K562 (cell line): ENCODE data around the gene GNA15. TPM values are rescaled to one million over a fixed set of nuclear protein-coding genes. Genes with fewer than 3 reads are reported as not detected.

Experiments used
- ATAC-seq: fragments of 200-7000 bp; cut with Tn5 transposase; 3 replicates; pipeline ENCODE4 v1.9.1; 2020; ENCODE audit warnings: moderate library complexity
- BruUV-seq: library from RNA; stranded (reverse); fragments of 400-500 nt; replicated peaks from 2 replicates; lab custom pipeline; 2021; lab: Mats Ljungman, UMichigan
- CTCF ChIA-PET: fragments of 300-600 bp; formaldehyde crosslinking; extraction: SDS; loops from one replicate; lab custom pipeline; 2021; ENCODE audit warnings: low intra/inter-chr PET ratio; lab: Yijun Ruan, JAX
- POLR2A ChIA-PET: fragments of 300-600, 350-650 bp; sonication (Branson Sonifier 250); formaldehyde crosslinking; extraction: SDS; loops from one replicate; lab custom pipeline; 2021; ENCODE audit warnings: antibody characterized with exemption, inconsistent platforms; lab: Yijun Ruan, JAX
- DNase-seq, 4 experiments: peaks; one replicate each; pipeline versions ENCODE4 v3.0.0 to v3.0.0-alpha.2; 2011 to 2018; ENCODE audit warnings: low spot score in 3 of 4, mixed read lengths in 3 of 4; ENCODE audit errors: extremely low read depth in 1 of 4
- FAIRE-seq: peaks from 2 replicates; lab custom pipeline; 2011; peaks lifted over from hg19 to GRCh38; lab: Jason Lieb, UNC
- H2AFZ ChIP-seq: 2 replicates; pipeline ENCODE4 v1.6.0; 2011; ENCODE audit warnings: low read depth, low read length, control low read depth, inconsistent platforms
- H3K27ac ChIP-seq: fragments of 200-600 bp; 3 replicates; pipeline ENCODE4 v1.8.0; 2011; ENCODE audit warnings: low read depth, mild to moderate bottlenecking, control low read depth, inconsistent platforms, low read length, moderate library complexity, mixed read lengths; ENCODE audit errors: extremely low read depth
- H3K27me3 ChIP-seq, 2 experiments: fragments of 300-600 bp in 1 of 2; 2 replicates in 1 of 2; 3 replicates in 1 of 2; pipeline versions ENCODE4 v1.6.0 to v1.8.0; 2011; ENCODE audit warnings: inconsistent platforms in 2 of 2, low read length in 2 of 2, mild to moderate bottlenecking in 1 of 2, mixed read lengths in 1 of 2, moderate library complexity in 1 of 2; ENCODE audit not compliant: control insufficient read depth in 2 of 2, insufficient read depth in 2 of 2
- H3K36me3 ChIP-seq: fragments of 300-600 bp; 3 replicates; pipeline ENCODE4 v1.8.0; 2011; ENCODE audit warnings: mild to moderate bottlenecking, low read length, inconsistent platforms; ENCODE audit not compliant: control insufficient read depth, insufficient read depth
- H3K4me1 ChIP-seq, 2 experiments: fragments of 200-600 bp in 1 of 2; replicated peaks in 1 of 2; 2 replicates in 1 of 2; 3 replicates in 1 of 2; pipeline versions ENCODE4 v1.5.1 to v1.8.0; 2011; ENCODE audit warnings: inconsistent platforms in 2 of 2, low read length in 2 of 2, mild to moderate bottlenecking in 1 of 2, mixed read lengths in 1 of 2, moderate library complexity in 1 of 2; ENCODE audit not compliant: control insufficient read depth in 2 of 2, insufficient read depth in 2 of 2
- H3K4me2 ChIP-seq: 2 replicates; pipeline ENCODE4 v1.6.1; 2011; ENCODE audit warnings: low read length, control low read depth, inconsistent platforms, mixed read lengths; ENCODE audit not compliant: insufficient read depth
- H3K4me3 ChIP-seq: fragments of 200-600 bp; sonication (generic), shearing (Covaris generic); 2 replicates; pipeline ENCODE4 v1.5.1; 2016; ENCODE audit warnings: control low read depth, inconsistent platforms
- H3K79me2 ChIP-seq: fragments of 200-600 bp; 3 replicates; pipeline ENCODE4 v1.8.0; 2011; ENCODE audit warnings: low read length, inconsistent platforms; ENCODE audit not compliant: control insufficient read depth, insufficient read depth
- H3K9ac ChIP-seq, 2 experiments: 2 replicates each; pipeline versions ENCODE4 v1.6.0 to v1.6.1; 2011; ENCODE audit warnings: low read depth in 2 of 2, low read length in 2 of 2, control low read depth in 1 of 2, inconsistent platforms in 1 of 2, mild to moderate bottlenecking in 1 of 2, mixed read lengths in 1 of 2; ENCODE audit not compliant: insufficient read depth in 1 of 2
- H3K9me1 ChIP-seq: one replicate; pipeline ENCODE4 v1.6.0; 2011; ENCODE audit warnings: inconsistent platforms, mild to moderate bottlenecking, low read length, moderate library complexity; ENCODE audit not compliant: control insufficient read depth, insufficient read depth
- H3K9me3 ChIP-seq: replicated peaks from 2 replicates; pipeline ENCODE4 v1.5.1; 2011; ENCODE audit warnings: low read depth, low read length, inconsistent platforms; ENCODE audit not compliant: control insufficient read depth, insufficient read depth
- H4K20me1 ChIP-seq: replicated peaks from 2 replicates; pipeline ENCODE4 v1.6.1; 2011; ENCODE audit warnings: low read length, inconsistent platforms, mixed read lengths; ENCODE audit not compliant: control insufficient read depth, insufficient read depth
- ATF3 ChIP-seq, 2 experiments: fragments of 450-650 bp in 1 of 2; sonication (generic) in 1 of 2; formaldehyde crosslinking in 1 of 2; IDR thresholded peaks in 1 of 2; conservative IDR thresholded peaks in 1 of 2; 2 replicates each; pipeline versions ENCODE4 v1.6.1 to v1.8.1; 2016 to 2023; ENCODE audit warnings: mild to moderate bottlenecking in 2 of 2, moderate library complexity in 2 of 2, inconsistent platforms in 1 of 2, missing genetic modification reagents in 1 of 2
- MTA2 ChIP-seq: fragments of 450-650 bp; IDR thresholded peaks from 2 replicates; pipeline ENCODE4 v1.6.1; 2016; ENCODE audit warnings: low read depth
- NCOA2 ChIP-seq, 2 experiments: fragments of 450-650 bp; IDR thresholded peaks; 2 replicates each; pipeline ENCODE4 v1.6.1; 2018; ENCODE audit warnings: mild to moderate bottlenecking in 2 of 2, moderate library complexity in 1 of 2; ENCODE audit not compliant: partially characterized antibody in 2 of 2
- ZNF318 ChIP-seq, 2 experiments: fragments of 450-650 bp; IDR thresholded peaks; 2 replicates each; pipeline ENCODE4 v1.6.1; 2016; ENCODE audit warnings: mild to moderate bottlenecking in 2 of 2, borderline replicate concordance in 1 of 2, low read depth in 1 of 2, moderate library complexity in 1 of 2
- ZNF586 ChIP-seq: fragments of 450-650 bp; formaldehyde crosslinking; conservative IDR thresholded peaks from 2 replicates; pipeline ENCODE4 v1.4.0; 2020; ENCODE audit warnings: mild to moderate bottlenecking, moderate library complexity
- ZNF76 ChIP-seq: fragments of 250-450 bp; sonication (Bioruptor Pico); IDR thresholded peaks from 2 replicates; pipeline ENCODE4 v1.4.0; 2020; ENCODE audit warnings: mild to moderate bottlenecking, moderate library complexity, borderline replicate concordance
- ZNF766 ChIP-seq: fragments of 200-800 bp; sonication (Bioruptor generic); conservative IDR thresholded peaks from 2 replicates; pipeline ENCODE4 v1.6.1; 2016; ENCODE audit warnings: missing genetic modification characterization, missing compliant biosample characterization
- WGBS: fragments of 100-300 bp; shearing (Covaris generic); methylation state at CpG from one replicate; pipeline ENCODE4 v1.1.6; 2016; ENCODE audit warnings: low coverage, mixed read lengths; ENCODE audit not compliant: insufficient coverage; ENCODE audit errors: missing lambda C conversion rate; 5-methylcytosine and 5-hydroxymethylcytosine counted together
- in situ Hi-C: fragments of 300-500 bp; cut with MboI; formaldehyde crosslinking; loops from 4 replicates; pipeline ENCODE4 v1.15.0; 2018; ENCODE audit warnings: inconsistent platforms, mixed read lengths
- intact Hi-C: fragments of 100-400 bp; cut with micrococcal nuclease; formaldehyde crosslinking; loops from 2 replicates; pipeline ENCODE4 v1.14.2; 2022
- polyA plus RNA-seq, 8 experiments: library from polyadenylated mRNA; depleted of rRNA in 4 of 8; stranded (reverse) in 5 of 8; unstranded in 3 of 8; fragments of >200 nt; fragmentation: Nextera tagmentation in 2 of 8; fragmentation: Illumina TruSeq in 1 of 8; extraction: Ambion mirVana in 2 of 8; extraction: Trizol in 1 of 8; gene quantifications; 2 replicates each; pipeline versions ENCODE4 v1.2.1 to v1.2.3, GENCODE V29; 2011 to 2014; ENCODE audit warnings: inconsistent platforms in 1 of 8, missing spikeins in 1 of 8
- total RNA-seq, 7 experiments: library from RNA; depleted of rRNA in 6 of 7; stranded (reverse); fragments of >200 nt in 6 of 7; fragmentation: Illumina TruSeq in 2 of 7; extraction: Trizol in 2 of 7; gene quantifications; 2 replicates each; pipeline versions ENCODE4 v1.2.1 to v1.2.3, GENCODE V29; 2011 to 2021; ENCODE audit warnings: low replicate concordance in 1 of 7

Gene GNA15
- total and polyA plus RNA-seq, 9 of the 15 experiments (the other 6 are each of a cell fraction or from before 2014, with no cell fraction given): 0.03 to 0.24 (median 0.11) TPM; not detected in 1

GRCh38 chr19:3185461-3186159 is 49.8 kb downstream of the GNA15 start, which contains the start of gene NCLN (continued):
- TF ChIP-seq ATF3 (IDR thresholded peaks at IDR 0.05): no peak
- no peak for TF ChIP-seq ATF3 (CRISPR knock-in tag; conservative IDR thresholded peaks at IDR 0.05)
- peak in 1 of 2 experiments; percentile 95 for TF ChIP-seq NCOA2 (IDR thresholded peaks at IDR 0.05; ENCODE audit: partially characterized antibody in 2 of 2)
- peak; percentile 31 for TF ChIP-seq MTA2

- Histone ChIP-seq H3K9ac (peak overlapping the region; percentile 82 to 99), H3K9me3 (no peaks in the 10 kb centered on the region), H2AFZ (peak overlapping the region; percentile 99), H3K4me2 (peak overlapping the region; percentile 96), H3K27me3 (no peaks in the 10 kb centered on the region), H3K27ac (peak overlapping the region; percentile 96), H3K4me3 (peak overlapping the region; percentile 99), H3K79me2 (peaks cover 55% of the 10 kb centered on the region), H3K9me1 (no peaks in the 10 kb centered on the region), H3K36me3 (peaks cover 43% of the 10 kb centered on the region; the same call in 2 of the 3 replicates), H3K4me1 (peaks cover 23 to 71% of the 10 kb centered on the region in 2 experiments), H4K20me1 (peaks cover 26% of the 10 kb centered on the region; the same call in 1 of the 2 replicates)
- in situ Hi-C loops (no loop called here), intact Hi-C loops (no loop called here)
- TSS peak; percentile 37 for BruUV-seq
- under 1% methylated on average over 31 of the region's 38 CpGs for WGBS
- ChIA-PET POLR2A (interaction anchor here (0.5 to 1.5 kb wide), 3 partner anchors 9 to 635 kb away, joined by 3 to 4 read pairs (median 3); no protein-coding TSS in a partner anchor), CTCF (interaction anchor here (0.5 kb wide), 1 partner anchor 287 kb away, joined by 3 read pairs; no protein-coding TSS in a partner anchor)
- peak in 3 of 4 experiments; percentile 31 to 58 (median 57) for DNase-seq
- FAIRE-seq: no peak
- ATAC-seq: peak; percentile 55
- TF ChIP-seq ZNF76 (CRISPR knock-in tag): no peak
- TF ChIP-seq ZNF766: no peak
- no peak for TF ChIP-seq ZNF318 (IDR thresholded peaks at IDR 0.05; ENCODE audit: borderline replicate concordance in 1 of 2, low read depth in 1 of 2)
- TF ChIP-seq ZNF586 (CRISPR knock-in tag): no peak
These were observed 50.4 kb downstream of the GNA15 start for GRCh38 chr19:3186160-3186688.
